ENCODE results near the gene CTSD.
"Not testable (repeated sequence)": the region's sequence is repeated elsewhere in the genome, so short reads cannot be mapped to it uniquely, and the experiment has no call there.

Gene CTSD

GRCh38 chr11:1763796-1764661, at the start of gene CTSD:
Gene CTSD (minus strand): TSS chr11:1763927. CDS start chr11:1763859, 68 bp downstream.
- no peak for FAIRE-seq

- not testable (repeated sequence) for FAIRE-seq
Measured at GRCh38 chr11:1813356-1813755, 49.6 kb upstream of the CTSD start.

- FAIRE-seq: no peak
Measured at GRCh38 chr11:1812801-1813200, 49.1 kb upstream of the CTSD start.

GRCh38 chr11:1812274-1812673, 48.5 kb upstream of the CTSD start:
- no peak for FAIRE-seq

GRCh38 chr11:1810761-1811160, 47.0 kb upstream of the CTSD start:
- FAIRE-seq: no peak

- FAIRE-seq: no peak
Measured at GRCh38 chr11:1807264-1807995, 43.7 kb upstream of the CTSD start.

GRCh38 chr11:1805525-1805924, 41.8 kb upstream of the CTSD start:
- FAIRE-seq: no peak

- not testable (repeated sequence) for FAIRE-seq
Measured at GRCh38 chr11:1803835-1804519, 40.2 kb upstream of the CTSD start.

GRCh38 chr11:1803246-1803645, 39.5 kb upstream of the CTSD start:
- FAIRE-seq: no peak

GRCh38 chr11:1797391-1798125, 33.8 kb upstream of the CTSD start:
- FAIRE-seq: no peak

- FAIRE-seq: no peak
Measured at GRCh38 chr11:1796413-1797011, 32.8 kb upstream of the CTSD start.

GRCh38 chr11:1793081-1793480, 29.4 kb upstream of the CTSD start:
- FAIRE-seq: no peak

GRCh38 chr11:1792461-1792860, 28.7 kb upstream of the CTSD start:
- FAIRE-seq: no peak

- FAIRE-seq: peak; percentile 70
Measured at GRCh38 chr11:1791912-1792311, 28.2 kb upstream of the CTSD start.

- FAIRE-seq: no peak
Measured at GRCh38 chr11:1786466-1786865, 22.7 kb upstream of the CTSD start.

GRCh38 chr11:1785749-1786413, 22.2 kb upstream of the CTSD start:
- FAIRE-seq: no peak

GRCh38 chr11:1784761-1785650, 21.3 kb upstream of the CTSD start:
- FAIRE-seq: no peak

- no peak for FAIRE-seq
Measured at GRCh38 chr11:1783725-1784529, 20.2 kb upstream of the CTSD start.

- FAIRE-seq: no peak
Measured at GRCh38 chr11:1782831-1783724, 19.4 kb upstream of the CTSD start.
